CMK (cell line): ENCODE data around the gene LPAR1.

ENCODE experiments used
- DNase-seq: peaks from one replicate; pipeline ENCODE4 v3.0.0-alpha.2; 2010; ENCODE audit warnings: low read depth

LPAR1 gene

DNA sequence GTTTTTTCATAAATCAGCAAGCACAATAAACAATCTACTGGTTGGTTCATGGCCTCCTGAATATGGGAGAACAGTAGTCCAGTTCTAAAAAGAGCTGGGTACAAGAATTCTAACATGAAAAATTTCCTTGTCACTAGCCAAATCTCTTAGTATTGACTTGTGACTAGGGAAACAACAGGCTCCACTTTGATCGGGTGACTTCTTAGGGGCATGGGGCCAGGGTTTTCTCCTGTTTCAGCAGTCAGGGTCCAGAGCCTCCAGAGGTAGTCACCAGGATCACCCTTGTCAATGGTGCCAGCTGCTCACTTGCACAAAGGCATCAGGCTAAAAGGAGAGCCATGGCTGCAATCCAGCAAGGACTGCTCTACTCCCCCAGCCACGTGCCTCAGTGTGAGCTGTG, 38.1 kb downstream of the LPAR1 start:
- DNase-seq, result no peak

- no peak for DNase-seq
Observed at GRCh38 chr9:110999379-110999778, 38.9 kb downstream of the LPAR1 start.

GRCh38 chr9:110997847-110998246, 40.4 kb downstream of the LPAR1 start:
- no peak for DNase-seq

DNA sequence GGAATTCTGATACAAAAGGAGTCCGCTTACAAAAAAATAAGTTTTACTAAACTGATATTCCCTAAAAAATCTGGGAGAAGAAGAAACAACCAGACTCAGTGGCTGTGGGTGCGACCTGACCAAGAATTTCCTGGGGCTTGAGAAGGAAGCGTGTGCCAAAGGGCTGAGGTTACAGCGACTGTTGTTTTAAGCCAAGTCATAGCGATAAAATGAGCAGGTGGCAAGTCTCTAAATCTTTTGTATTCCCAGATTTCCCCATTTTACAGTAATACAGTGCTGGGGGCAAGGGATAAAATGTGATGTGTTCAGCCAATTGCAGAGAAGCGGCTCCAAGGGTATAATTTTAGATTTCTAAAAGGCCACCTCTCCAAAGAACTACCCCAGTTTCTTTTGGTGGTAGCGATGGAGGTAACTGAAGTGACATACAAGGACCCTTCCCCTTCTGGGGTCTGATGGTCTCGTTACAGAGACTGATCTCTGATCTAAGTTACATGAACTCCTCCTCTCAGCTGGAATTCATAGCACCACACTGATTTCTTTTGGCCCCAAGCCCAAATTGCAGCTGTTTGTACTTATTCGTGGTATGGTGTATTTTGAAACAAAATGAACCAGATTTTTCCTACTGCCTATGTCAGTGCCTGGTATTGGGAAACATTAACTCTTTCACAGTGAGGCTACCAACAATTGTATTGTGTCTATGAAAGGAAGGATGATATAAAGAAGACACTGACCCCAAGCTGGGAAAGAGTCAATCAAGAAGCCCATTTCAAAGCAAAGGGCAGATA, 41.6 kb downstream of the LPAR1 start:
- DNase-seq, result no peak

DNA sequence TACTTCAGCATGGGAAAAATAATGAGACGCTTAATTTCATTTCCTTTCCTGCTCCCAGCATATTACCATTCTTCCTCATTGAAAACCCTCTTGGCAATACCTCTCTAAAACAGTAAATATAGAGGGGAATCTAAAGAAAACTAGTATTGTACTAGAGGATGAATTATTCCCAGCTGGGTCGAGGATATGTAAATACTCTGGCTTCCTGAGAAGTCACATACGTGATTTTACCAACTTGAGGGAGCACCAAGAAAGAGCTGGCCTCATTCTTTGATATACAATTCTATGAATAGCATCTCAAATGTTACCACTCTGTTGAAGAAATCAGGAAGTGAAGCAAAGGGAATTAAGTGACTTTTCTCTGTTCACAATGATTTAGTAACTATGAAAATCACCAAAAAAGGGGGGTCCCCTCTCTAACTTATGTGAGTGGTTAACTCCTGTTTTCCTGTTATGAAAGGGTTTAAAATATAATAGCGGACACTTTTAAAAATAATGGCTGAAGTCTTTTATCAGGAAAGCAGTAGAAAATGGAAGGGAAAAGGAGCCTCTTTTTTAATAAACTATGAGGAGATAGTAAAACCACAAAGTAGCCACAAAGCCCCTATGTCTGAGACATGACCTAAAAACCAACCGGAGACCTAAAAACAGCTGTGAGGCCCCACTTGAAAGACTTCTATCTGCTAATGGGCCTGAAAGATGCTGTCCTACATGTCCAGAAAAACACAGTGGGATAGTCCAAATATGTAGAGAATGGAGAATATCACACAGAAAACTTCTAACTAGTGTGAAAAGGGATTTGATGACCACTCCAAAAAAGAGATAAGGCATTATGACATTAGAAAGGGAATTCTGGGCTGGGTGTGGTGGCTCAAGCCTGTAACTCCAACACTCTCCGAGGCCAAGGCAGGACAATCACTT, 42.6 kb downstream of the LPAR1 start:
- DNase-seq, result no peak

GRCh38 chr9:110994771-110995241, 43.5 kb downstream of the LPAR1 start:
- no peak for DNase-seq

DNA sequence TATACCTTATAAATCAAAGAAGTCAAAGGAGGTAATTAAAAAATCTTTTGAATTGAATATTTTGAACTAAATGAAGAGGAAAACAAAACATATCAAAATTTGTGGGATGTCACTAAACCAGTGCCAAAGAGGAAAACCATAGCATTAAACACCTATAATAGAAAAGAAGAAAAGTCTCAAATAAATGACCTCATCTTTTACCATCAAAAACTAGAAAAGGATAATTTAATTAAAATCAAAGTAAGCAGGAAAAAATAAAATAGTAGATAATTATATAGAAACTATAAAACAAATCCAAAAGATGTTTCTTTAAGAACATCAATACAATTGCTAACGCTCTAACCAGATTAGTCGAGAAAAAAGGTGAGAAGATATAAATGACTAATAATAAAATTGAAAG, 47.8 kb downstream of the LPAR1 start:
- no peak for DNase-seq

DNA sequence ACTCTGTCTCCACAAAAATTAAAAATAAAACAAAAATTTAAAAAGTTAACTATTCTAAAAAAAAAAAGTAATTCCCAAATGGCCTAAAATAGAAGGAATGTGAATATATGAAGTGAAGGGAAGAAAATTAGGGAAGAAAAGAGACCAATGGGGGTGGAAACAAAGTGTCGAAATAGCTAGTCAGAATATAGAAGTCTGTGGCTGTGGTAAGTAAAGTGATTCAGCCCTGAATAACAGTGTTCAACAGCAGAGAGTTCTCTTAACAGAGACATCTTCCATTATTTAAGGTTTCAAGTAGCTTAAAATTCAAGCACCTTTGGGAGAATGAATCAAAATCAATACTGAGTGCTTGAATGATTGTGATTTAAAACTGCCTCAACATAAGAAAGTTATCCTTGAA, 51.7 kb downstream of the LPAR1 start:
- no peak for DNase-seq

DNA sequence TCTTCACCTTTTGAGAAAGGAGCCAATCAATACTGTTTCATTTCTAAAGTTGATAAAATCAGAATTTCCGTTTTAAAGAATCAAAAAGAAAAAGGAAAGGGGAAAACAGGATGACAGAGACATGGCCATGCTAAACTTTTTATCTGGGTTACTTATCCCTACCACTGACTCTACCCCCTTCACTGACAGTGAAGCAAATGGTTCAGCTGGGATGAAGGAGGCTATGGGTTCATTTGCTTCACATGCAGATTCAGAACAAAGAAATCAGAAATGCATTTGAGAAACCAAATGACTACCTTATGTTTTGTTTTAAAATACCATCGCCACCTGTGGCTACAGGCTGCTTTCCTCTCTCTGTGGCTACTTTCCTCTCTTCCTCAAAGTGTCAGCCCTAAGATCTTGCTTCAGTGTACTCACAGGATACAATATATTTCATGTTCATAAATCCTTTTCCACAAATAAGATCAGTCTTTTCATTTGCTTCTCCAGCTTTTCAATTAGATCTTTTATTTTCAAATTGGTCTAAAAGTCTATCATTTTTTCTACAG, 53.3 kb downstream of the LPAR1 start:
- DNase-seq, result no peak

DNA sequence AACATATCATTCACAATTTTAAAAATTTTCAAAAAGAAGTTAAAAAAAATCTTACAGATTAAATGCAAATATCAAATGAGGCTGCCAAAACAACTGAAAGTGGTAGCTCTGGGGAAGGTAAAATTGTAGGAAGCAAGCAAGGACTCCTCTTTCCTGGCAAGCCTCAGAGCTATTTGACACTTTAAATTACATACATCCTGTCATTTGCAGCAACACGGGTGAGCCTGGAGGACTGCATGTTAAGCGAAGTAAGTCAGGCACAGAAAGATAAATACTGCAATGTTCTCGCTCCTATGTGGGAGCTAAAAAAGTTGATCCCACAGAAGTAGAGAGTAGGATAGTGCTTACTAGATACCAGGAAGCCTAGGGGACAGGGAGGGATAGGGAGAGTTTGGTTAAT, 58.0 kb downstream of the LPAR1 start:
- no peak for DNase-seq

- no peak for DNase-seq
Observed at GRCh38 chr9:110979636-110980035, 58.6 kb downstream of the LPAR1 start.

- no peak for DNase-seq
Observed at GRCh38 chr9:110978516-110978915, 59.8 kb downstream of the LPAR1 start.

DNA sequence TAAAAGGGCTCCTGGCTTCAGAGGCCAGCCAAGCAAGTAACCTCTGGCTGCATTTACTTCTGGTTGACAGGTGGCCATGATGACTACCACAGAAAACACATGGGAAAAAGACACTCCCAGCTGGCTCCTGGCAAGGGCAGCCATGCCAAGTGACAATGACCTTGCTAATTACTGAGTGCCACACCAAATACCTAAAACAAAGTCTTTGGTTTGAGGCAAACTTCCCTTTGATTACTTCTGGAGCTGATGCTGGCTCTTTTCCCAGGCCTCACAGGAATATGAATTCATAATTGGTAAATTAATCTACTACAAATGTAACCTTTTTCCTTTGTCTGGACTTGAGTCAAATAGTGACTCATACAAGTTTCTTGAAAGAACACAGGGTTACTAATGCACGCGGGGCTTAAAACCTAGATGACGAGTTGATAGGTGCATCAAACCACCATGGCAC, 61.0 kb downstream of the LPAR1 start:
- no peak for DNase-seq

GRCh38 chr9:110975969-110976368, 62.3 kb downstream of the LPAR1 start:
- DNase-seq, result no peak

DNA sequence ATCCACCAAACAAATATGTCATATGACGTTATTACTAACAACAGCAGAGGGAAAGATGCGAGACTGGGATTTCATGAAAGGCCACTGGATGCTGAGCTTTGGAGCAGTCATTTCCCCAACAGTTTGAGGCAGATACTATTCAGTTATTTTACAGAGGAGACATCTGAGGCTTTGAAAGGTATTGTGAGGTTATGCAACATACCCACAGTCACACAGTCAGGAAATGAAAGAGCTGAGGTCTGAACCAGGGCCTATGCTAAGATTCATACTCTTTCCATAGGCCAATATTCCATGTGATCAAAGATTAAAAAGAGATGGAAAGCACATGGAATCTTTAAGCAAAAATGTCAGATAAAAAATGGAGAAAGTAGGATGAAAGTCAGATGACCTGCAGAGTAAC, 63.0 kb downstream of the LPAR1 start:
- no peak for DNase-seq

- DNase-seq, result no peak
Observed at GRCh38 chr9:110971705-110972104, 66.6 kb downstream of the LPAR1 start.

GRCh38 chr9:110971234-110971633, 67.0 kb downstream of the LPAR1 start:
- DNase-seq, result no peak

DNA sequence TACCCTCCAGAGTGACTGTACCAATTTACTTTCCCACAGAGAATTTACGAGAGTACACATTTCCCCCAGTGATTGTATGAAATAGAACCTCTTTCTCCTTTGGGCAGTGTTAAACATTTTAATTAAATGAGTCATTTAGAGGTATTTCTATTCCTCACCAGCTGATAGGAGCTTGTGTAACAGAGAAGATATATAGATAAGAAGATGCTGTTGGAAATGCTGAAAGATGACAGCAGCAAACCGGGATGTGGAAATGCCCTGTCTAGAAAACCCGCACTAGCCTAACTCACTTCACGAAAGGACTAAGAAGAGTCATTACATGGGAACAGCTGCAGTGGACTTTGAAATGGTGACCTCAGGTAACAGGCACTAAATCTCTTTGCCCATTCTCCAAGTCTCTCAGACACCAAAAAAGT, 68.3 kb downstream of the LPAR1 start:
- DNase-seq, result no peak

DNA sequence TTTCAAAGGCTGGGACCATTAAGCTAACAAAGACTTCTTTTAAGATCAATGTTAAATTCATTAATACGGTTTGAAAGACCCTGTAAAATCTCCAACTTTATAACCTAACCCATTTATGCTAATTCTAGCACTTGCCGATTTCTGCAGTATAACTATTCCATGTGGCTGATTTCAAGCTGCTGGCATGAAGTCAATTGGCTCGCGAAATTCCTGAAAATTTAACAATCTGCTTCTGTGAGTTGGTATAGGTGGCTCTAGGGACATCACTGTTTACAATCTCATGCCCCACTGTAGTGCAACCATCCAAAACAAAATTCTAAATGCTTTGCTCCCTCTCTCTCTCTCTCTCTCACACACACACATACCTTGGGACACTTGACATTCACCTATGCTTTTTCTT, 70.2 kb downstream of the LPAR1 start:
- DNase-seq, result no peak

DNA sequence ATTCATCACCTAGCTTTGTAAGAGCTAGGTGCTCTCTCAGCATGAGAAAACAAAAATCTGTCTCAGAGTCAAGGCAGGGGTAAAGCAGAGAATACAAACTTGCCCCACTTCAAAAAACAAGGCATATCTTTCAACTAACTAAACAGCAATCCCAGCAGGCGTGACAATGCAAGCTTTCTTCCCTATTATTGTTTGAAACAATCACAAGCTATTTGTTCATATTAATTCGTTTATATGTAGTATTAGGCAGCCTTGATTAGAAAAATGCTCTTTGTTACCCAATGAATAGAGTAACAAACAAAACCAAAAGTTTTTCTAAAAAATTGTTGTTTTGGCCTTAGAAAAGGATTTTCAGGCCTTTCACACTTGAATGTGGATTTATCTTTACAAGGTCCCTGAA, 71.1 kb downstream of the LPAR1 start:
- DNase-seq, result no peak

DNA sequence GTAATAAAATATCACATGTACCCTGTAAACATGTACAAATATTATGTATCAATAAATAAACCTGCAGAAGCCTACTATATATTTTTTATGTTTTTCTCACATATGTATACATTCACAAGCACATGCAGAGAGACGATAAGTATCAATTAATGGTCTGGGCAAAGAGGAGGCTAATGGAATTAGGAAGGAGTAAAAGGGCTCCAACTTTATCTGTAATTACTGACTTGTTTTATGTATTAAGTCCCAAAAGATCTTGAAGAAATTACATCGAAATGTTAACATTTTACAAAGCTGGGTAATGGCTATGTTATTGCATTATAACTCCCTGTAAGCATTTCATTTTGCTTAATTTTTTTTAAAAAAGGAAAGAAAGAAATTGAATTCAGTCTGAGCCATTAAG, 78.0 kb downstream of the LPAR1 start:
- DNase-seq, result no peak

GRCh38 chr9:110958847-110959246, 79.4 kb downstream of the LPAR1 start:
- no peak for DNase-seq

- no peak for DNase-seq
Observed at GRCh38 chr9:110954822-110955291, 83.4 kb downstream of the LPAR1 start.
